ENCODE measurements around the gene TYW3. TPM values are rescaled to one million over a fixed set of nuclear protein-coding genes. Genes with fewer than 3 reads are reported as not detected.

Gene TYW3
- total and polyA plus RNA-seq, 2 of the 13 experiments (the other 11 are each of a cell fraction or from before 2014, with no cell fraction given) = 17.6 to 45.8 TPM

GRCh38 chr1:74732960-74733603, at the start of gene TYW3, which contains the start of gene CRYZ (continued):
- TF ChIP-seq HMGXB3 (CRISPR knock-in tag; IDR thresholded peaks at IDR 0.05; ENCODE audit: borderline replicate concordance) = peak; percentile 50; the same call in 1 of the 2 replicates
- no peak for TF ChIP-seq SMAD9 (CRISPR knock-in tag; IDR thresholded peaks at IDR 0.05)
- TF ChIP-seq ZBTB43 (CRISPR knock-in tag; conservative IDR thresholded peaks at IDR 0.05) = 0 out of 2 replicates have a peak, but pooled peaks have one; percentile 61
- TF ChIP-seq, protein P1, sequence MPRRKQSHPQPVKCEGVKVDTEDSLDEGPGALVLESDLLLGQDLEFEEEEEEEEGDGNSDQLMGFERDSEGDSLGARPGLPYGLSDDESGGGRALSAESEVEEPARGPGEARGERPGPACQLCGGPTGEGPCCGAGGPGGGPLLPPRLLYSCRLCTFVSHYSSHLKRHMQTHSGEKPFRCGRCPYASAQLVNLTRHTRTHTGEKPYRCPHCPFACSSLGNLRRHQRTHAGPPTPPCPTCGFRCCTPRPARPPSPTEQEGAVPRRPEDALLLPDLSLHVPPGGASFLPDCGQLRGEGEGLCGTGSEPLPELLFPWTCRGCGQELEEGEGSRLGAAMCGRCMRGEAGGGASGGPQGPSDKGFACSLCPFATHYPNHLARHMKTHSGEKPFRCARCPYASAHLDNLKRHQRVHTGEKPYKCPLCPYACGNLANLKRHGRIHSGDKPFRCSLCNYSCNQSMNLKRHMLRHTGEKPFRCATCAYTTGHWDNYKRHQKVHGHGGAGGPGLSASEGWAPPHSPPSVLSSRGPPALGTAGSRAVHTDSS (CRISPR knock-in tag; conservative IDR thresholded peaks at IDR 0.05) = no peak
- 0 out of 2 replicates have a peak, but pooled peaks have one; percentile 70 for TF ChIP-seq WIZ (CRISPR knock-in tag; IDR thresholded peaks at IDR 0.05)
- peak; percentile 78 for TF ChIP-seq GABPB1 (CRISPR knock-in tag; IDR thresholded peaks at IDR 0.05)
- no peak for TF ChIP-seq TRIM24 (CRISPR knock-in tag; IDR thresholded peaks at IDR 0.05)
- TF ChIP-seq ZNF615 (CRISPR knock-in tag; IDR thresholded peaks at IDR 0.05; ENCODE audit: borderline replicate concordance) = peak; percentile 65; the same call in 1 of the 2 replicates
- TF ChIP-seq ZNF619 (CRISPR knock-in tag; IDR thresholded peaks at IDR 0.05) = peak; percentile 91
- peak; percentile 90; the same call in 1 of the 2 replicates for TF ChIP-seq MTF1 (CRISPR knock-in tag; IDR thresholded peaks at IDR 0.05)
- TF ChIP-seq MAFF (IDR thresholded peaks at IDR 0.05; ENCODE audit: low read depth, low read length) = no peak
- TF ChIP-seq ZNF337 (CRISPR knock-in tag; IDR thresholded peaks at IDR 0.05; ENCODE audit: borderline replicate concordance, low read depth) = no peak
- peak; percentile 81 for TF ChIP-seq UBTF (CRISPR knock-in tag; IDR thresholded peaks at IDR 0.05)
- 0 out of 2 replicates have a peak, but pooled peaks have one; percentile 18 for TF ChIP-seq ZBTB7A (CRISPR knock-in tag; IDR thresholded peaks at IDR 0.05)
- TF ChIP-seq ZFP90 (CRISPR knock-in tag; IDR thresholded peaks at IDR 0.05; ENCODE audit: borderline replicate concordance) = peak; percentile 75; the same call in 1 of the 2 replicates
- TF ChIP-seq CBX5 (CRISPR knock-in tag; IDR thresholded peaks at IDR 0.05; ENCODE audit: borderline replicate concordance) = peak; percentile 86; the same call in 1 of the 2 replicates
- peak; percentile 71; the same call in 1 of the 2 replicates for TF ChIP-seq ZNF747 (CRISPR knock-in tag; IDR thresholded peaks at IDR 0.05; ENCODE audit: borderline replicate concordance)
- peak; percentile 53; the same call in 1 of the 2 replicates for TF ChIP-seq SRF (IDR thresholded peaks at IDR 0.05; ENCODE audit: low read depth, low read length)
- TF ChIP-seq ZNF713 (CRISPR knock-in tag; IDR thresholded peaks at IDR 0.05) = no peak

Data from HepG2 (cell line).